M059J (cell line): ENCODE results near the gene ADRB2. TPM values are rescaled to one million over a fixed set of nuclear protein-coding genes. Genes with fewer than 3 reads are reported as not detected.
A peak's percentile ranks its signal among the peaks of the same experiment; 100 is the strongest.

ENCODE experiments used
- DNase-seq: peaks from one replicate; pipeline ENCODE4 v3.0.0-alpha.2; 2012; ENCODE audit warnings: low read depth
- total RNA-seq: library from RNA; depleted of rRNA; stranded (reverse); fragments of >200 nt; shearing (Covaris generic); gene quantifications from 2 replicates; pipeline ENCODE4 v1.2.3, GENCODE V29; 2014

Gene ADRB2
- total RNA-seq, 1 experiment from 2014 or later = 8.0 TPM

GRCh38 chr5:148805326-148806290, 20.8 kb upstream of the ADRB2 start:
- DNase-seq = peak; percentile 89

- DNase-seq = no peak
Observed at GRCh38 chr5:148806520-148806931, 19.9 kb upstream of the ADRB2 start.

- peak; percentile 56 for DNase-seq
Observed at GRCh38 chr5:148807851-148808250, 18.6 kb upstream of the ADRB2 start.

DNA sequence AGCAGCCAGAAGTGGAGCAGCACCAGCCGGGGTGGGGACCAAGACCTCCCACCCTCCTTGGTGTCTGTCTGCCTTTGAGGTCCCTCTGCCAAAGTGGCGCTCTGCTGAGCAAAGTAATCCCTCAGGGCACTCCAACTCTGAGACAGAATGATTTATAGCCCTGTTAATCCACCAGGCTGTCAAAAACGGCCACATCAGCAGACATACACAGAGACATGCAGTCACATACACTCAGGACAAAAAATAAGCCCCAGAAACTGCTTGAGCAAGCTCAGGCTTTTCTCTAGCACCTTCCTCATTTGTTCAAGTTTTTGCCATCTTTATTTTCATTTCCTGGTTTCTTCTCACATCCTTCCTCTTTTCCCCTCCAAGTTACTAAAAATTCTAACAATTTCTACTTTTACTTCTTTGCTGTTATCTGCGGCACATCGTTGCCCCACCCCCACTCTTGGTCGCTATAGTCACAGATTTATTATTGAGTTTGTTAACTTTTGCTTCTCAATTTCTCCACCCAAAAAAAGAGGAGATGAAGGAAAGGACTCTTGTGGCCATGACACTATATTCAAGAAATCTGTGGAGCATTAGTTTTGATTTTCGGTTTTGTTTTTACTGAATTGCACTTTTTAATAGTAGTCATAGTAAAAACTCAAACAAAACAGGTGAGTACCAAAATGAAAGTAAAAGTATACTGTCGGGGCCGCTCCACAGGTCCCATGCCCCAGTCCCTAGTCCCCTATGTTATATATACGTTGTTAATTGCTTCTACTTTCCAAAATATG, 17.4 kb upstream of the ADRB2 start:
- peak; percentile 70 for DNase-seq

DNA sequence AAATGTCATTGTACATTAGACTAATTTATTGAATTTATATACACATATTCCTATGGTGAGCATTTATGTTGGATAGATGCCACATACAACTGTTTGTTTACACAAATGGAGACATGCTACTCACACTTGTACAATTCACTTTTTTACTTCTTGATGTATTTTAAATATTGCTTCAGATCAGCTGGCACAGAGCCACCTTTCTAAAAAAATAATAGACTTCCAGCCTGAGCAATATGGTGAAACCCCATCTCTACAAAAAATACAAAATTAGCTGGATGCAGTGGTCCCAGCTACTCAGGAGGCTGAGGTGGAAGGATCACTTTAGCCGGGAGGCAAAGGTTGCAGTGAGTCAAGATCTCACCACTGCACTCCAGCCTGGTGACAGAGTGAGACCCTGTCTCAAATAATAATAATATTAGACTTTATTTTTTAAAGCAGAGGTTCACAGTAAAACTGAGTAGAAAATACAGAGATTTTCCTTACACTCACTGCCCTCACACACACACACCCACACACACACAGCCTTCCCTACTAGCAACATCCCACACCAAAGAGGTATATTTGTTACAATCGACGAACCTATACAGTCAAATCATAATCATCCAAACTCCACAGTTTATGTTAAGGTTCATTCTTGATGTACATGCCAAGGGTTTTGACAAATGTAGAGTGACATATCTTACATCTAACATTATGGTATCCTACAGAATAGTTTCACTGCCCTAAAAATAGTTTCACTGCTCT, 16.5 kb upstream of the ADRB2 start:
- no peak for DNase-seq

DNA sequence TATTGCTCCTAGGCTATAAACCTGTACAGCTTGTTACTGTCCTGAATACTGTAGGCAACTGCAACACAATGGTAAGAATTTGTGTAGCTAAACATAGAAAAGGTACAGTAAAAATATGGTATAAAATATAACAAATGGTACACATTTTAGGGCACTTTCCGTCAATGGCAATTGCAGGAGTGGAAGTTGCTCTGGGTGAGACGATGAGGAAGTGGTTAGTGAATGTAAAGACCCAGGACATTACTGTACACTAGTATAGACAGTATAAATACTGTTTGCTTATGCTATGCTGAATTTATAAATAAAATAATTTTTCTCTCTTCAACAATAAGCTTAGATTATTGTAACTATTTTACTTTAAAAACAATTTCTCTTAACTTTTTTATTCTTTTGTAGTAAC, 15.6 kb upstream of the ADRB2 start:
- DNase-seq = no peak

GRCh38 chr5:148811756-148812155, 14.7 kb upstream of the ADRB2 start:
- DNase-seq = no peak

GRCh38 chr5:148815086-148815485, 11.3 kb upstream of the ADRB2 start:
- no peak for DNase-seq

GRCh38 chr5:148815578-148815977, 10.8 kb upstream of the ADRB2 start:
- DNase-seq = no peak

- DNase-seq = no peak
Observed at GRCh38 chr5:148816357-148816756, 10.1 kb upstream of the ADRB2 start.

- no peak for DNase-seq
Observed at GRCh38 chr5:148816782-148817181, 9.6 kb upstream of the ADRB2 start.

DNA sequence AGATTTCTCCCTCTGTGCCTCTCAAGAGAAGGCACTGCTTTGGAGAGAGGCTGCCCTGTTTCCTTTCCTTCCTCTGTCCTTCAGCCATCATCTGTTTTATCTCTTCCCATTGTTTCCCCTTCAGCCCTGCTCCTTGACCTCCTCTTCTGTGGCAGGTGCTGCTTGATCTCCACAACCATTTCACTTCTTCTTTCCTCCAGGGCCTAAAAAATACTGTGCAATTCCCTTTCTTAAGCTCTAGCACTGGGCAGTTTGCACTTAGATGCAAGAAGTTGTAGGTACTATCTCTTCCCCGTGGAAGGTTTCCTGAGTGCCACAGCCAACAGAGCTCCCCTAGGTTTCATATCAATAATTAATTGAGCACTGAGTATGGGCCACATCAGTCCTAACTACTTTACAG, 8.8 kb upstream of the ADRB2 start:
- no peak for DNase-seq

GRCh38 chr5:148820461-148821395, 5.7 kb upstream of the ADRB2 start:
- DNase-seq = no peak

- DNase-seq = no peak
Observed at GRCh38 chr5:148823871-148824270, 2.5 kb upstream of the ADRB2 start.

DNA sequence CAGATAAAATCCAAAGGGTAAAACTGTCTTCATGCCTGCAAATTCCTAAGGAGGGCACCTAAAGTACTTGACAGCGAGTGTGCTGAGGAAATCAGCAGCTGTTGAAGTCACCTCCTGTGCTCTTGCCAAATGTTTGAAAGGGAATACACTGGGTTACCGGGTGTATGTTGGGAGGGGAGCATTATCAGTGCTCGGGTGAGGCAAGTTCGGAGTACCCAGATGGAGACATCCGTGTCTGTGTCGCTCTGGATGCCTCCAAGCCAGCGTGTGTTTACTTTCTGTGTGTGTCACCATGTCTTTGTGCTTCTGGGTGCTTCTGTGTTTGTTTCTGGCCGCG, 727 bp upstream of the ADRB2 start:
- DNase-seq = peak; percentile 65

GRCh38 chr5:148826739-148827070, 294 bp downstream of the ADRB2 start:
- DNase-seq = no peak

DNA sequence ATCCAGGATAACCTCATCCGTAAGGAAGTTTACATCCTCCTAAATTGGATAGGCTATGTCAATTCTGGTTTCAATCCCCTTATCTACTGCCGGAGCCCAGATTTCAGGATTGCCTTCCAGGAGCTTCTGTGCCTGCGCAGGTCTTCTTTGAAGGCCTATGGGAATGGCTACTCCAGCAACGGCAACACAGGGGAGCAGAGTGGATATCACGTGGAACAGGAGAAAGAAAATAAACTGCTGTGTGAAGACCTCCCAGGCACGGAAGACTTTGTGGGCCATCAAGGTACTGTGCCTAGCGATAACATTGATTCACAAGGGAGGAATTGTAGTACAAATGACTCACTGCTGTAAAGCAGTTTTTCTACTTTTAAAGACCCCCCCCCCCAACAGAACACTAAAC, 1.3 kb downstream of the ADRB2 start:
- peak; percentile 55 for DNase-seq

- DNase-seq = peak; percentile 54
Observed at GRCh38 chr5:148828511-148829247, 2.3 kb downstream of the ADRB2 start.

- DNase-seq = no peak
Observed at GRCh38 chr5:148829248-148829594, 2.8 kb downstream of the ADRB2 start.

GRCh38 chr5:148829734-148830133, 3.3 kb downstream of the ADRB2 start:
- no peak for DNase-seq

- no peak for DNase-seq
Observed at GRCh38 chr5:148830211-148830610, 3.8 kb downstream of the ADRB2 start.
